Hematopoietic multipotent progenitor cell treated with erythropoietin and hydrocortisone succinate and interleukin-3 and kit ligand, for 15 days (in vitro differentiated cells): Measurements from ENCODE around the gene IL16.

ENCODE experiments used
- DNase-seq: peaks from one replicate; pipeline ENCODE4 v3.0.0-alpha.2; 2015; ENCODE audit warnings: low spot score

Gene IL16

GRCh38 chr15:81295486-81296121 lies 98.9 kb downstream of the IL16 start:
- DNase-seq, result no peak

- no peak for DNase-seq
Observed at GRCh38 chr15:81296186-81296585, 99.5 kb downstream of the IL16 start.

GRCh38 chr15:81296673-81297072 lies 100.0 kb downstream of the IL16 start:
- DNase-seq, result no peak

- DNase-seq, result no peak
Observed at GRCh38 chr15:81297147-81297572, 100.5 kb downstream of the IL16 start.

- no peak for DNase-seq
Observed at GRCh38 chr15:81297603-81298575, 101.2 kb downstream of the IL16 start.

- no peak for DNase-seq
Observed at GRCh38 chr15:81298611-81299010, 101.9 kb downstream of the IL16 start.

- DNase-seq, result no peak
Observed at GRCh38 chr15:81299156-81299555, 102.5 kb downstream of the IL16 start.

- no peak for DNase-seq
Observed at GRCh38 chr15:81299630-81300273, 103.1 kb downstream of the IL16 start.

- no peak for DNase-seq
Observed at GRCh38 chr15:81301385-81301784, 104.7 kb downstream of the IL16 start.

- no peak for DNase-seq
Observed at GRCh38 chr15:81301815-81302399, 105.2 kb downstream of the IL16 start.

- DNase-seq, result no peak
Observed at GRCh38 chr15:81302701-81303109, 106.0 kb downstream of the IL16 start.

- no peak for DNase-seq
Observed at GRCh38 chr15:81303244-81304225, 106.9 kb downstream of the IL16 start.

GRCh38 chr15:81304226-81304625 lies 107.5 kb downstream of the IL16 start:
- no peak for DNase-seq

- no peak for DNase-seq
Observed at GRCh38 chr15:81308260-81308659, 111.6 kb downstream of the IL16 start.

- DNase-seq, result no peak
Observed at GRCh38 chr15:81309647-81310450, 113.2 kb downstream of the IL16 start.

- DNase-seq, result no peak
Observed at GRCh38 chr15:81310480-81310879, 113.8 kb downstream of the IL16 start.

GRCh38 chr15:81311752-81312464 lies 115.2 kb downstream of the IL16 start:
- no peak for DNase-seq

- DNase-seq, result no peak
Observed at GRCh38 chr15:81312790-81313543, 116.3 kb downstream of the IL16 start.

- no peak for DNase-seq
Observed at GRCh38 chr15:81313686-81314085, 117.0 kb downstream of the IL16 start.
